ENCODE data around the gene P2RX6. TPM values are rescaled to one million over a fixed set of nuclear protein-coding genes. Genes with fewer than 3 reads are reported as not detected.

P2RX6 gene
- total RNA-seq, 4 donors from 2014 or later = 0.76 to 1.5 (median 1.2) TPM; not detected in 1

- no peaks in the 10 kb centered on the region for H3K9me3 ChIP-seq
- no peaks in the 10 kb centered on the region for H3K4me1 ChIP-seq
- no peak overlapping the region for H3K4me3 ChIP-seq
- H3K27me3 ChIP-seq = no peaks in the 10 kb centered on the region
- H3K27ac ChIP-seq = no peak overlapping the region
- TF ChIP-seq, protein P1, sequence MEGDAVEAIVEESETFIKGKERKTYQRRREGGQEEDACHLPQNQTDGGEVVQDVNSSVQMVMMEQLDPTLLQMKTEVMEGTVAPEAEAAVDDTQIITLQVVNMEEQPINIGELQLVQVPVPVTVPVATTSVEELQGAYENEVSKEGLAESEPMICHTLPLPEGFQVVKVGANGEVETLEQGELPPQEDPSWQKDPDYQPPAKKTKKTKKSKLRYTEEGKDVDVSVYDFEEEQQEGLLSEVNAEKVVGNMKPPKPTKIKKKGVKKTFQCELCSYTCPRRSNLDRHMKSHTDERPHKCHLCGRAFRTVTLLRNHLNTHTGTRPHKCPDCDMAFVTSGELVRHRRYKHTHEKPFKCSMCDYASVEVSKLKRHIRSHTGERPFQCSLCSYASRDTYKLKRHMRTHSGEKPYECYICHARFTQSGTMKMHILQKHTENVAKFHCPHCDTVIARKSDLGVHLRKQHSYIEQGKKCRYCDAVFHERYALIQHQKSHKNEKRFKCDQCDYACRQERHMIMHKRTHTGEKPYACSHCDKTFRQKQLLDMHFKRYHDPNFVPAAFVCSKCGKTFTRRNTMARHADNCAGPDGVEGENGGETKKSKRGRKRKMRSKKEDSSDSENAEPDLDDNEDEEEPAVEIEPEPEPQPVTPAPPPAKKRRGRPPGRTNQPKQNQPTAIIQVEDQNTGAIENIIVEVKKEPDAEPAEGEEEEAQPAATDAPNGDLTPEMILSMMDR (IDR thresholded peaks at IDR 0.05) = no peak
- no peak for TF ChIP-seq POLR2A (IDR thresholded peaks at IDR 0.05)
- no peaks in the 10 kb centered on the region for H3K36me3 ChIP-seq
- intact Hi-C loops (cut with DNase I; ENCODE audit: low total_unique reads) = no loop called here
- DNase-seq = no peak
Measured at GRCh38 chr22:21025763-21026755, 11.1 kb downstream of the P2RX6 start.

DNA sequence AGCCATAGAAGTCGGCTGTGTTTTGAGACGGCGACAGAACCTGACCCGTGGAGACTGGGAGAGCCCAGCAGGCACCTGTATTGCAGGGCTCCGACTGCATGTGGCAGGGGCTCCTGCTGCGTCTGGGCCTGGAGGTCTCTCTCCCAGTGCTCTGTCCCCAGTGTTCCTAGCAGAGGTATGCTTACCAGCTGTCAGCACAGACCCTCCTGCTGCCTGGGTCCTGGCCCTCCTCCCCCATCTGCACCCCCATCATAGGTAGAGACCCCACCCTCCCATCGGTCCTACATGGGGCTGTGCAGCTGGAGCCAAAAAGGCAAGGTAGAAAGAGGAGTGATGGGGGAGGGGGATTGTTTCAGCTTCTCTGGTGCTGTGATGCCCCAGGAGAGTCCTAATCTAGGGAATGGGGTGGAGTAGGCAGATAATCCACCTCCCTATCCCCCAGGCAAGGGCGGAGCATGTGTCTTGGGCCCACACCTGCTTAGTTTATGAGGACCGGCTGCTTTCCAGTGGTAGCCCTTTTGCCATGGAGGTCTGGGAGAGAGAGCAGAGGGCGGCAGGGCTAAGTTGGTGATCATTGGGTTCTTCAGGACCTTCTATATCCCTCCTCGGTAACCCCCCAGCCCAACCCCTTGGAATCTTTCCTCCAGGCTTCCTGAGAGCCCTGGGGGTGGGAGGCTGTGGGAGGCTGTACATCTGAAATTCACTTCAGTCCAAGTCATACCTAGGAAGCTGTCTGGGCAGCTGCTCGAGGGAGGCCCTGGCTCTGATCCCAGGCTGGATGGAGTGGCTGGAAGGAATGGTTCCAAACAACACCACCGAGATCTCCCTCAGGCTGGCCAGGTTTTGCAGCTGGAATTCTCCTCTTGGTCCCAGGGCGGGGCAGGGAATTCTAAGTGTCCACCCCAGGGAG, 12.1 kb downstream of the P2RX6 start:
- intact Hi-C loops (cut with DNase I; ENCODE audit: low total_unique reads) = no loop called here
- H3K27ac ChIP-seq = no peak overlapping the region
- no peaks in the 10 kb centered on the region for H3K9me3 ChIP-seq
- H3K4me3 ChIP-seq = no peak overlapping the region
- no peaks in the 10 kb centered on the region for H3K36me3 ChIP-seq
- DNase-seq = peak in 1 of 2 donors; percentile 37
- peaks cover 0 to 1% of the 10 kb centered on the region in 2 donors for H3K4me1 ChIP-seq
- H3K27me3 ChIP-seq = no peaks in the 10 kb centered on the region
- TF ChIP-seq, protein P1 (IDR thresholded peaks at IDR 0.05) = no peak
- no peak for TF ChIP-seq POLR2A (IDR thresholded peaks at IDR 0.05)

GRCh38 chr22:21028277-21029251, 13.6 kb downstream of the P2RX6 start:
- DNase-seq = no peak

DNA sequence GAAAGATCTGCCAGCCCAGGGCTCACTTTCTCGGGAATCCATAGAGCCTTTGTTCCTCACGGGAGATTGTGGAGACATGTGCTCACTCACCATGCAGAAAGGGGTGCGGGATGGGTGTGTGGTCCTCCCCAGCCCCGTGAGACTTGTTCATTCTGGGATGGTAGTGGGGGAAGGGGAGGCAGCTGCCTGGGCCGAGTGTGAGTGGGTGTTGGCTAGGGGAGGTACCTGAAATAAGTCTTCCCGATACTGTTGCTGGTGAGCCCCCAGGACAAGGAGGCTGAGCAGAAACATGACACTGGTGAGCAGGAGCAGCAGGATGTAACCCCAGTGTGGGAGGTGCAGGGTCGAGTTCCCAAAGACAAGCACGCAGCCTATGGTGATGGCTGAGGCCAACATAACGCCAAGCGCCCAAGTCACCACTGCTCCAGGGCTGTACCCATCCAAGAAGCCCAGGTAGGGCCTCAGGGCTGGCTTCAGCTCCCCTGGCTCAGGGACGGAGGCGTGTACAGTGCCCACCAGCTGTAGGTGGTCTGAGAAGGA, 14.6 kb downstream of the P2RX6 start:
- Histone ChIP-seq H3K27ac (no peak overlapping the region), H3K4me1 (peaks cover 0 to 7% of the 10 kb centered on the region in 2 donors), H3K4me3 (no peak overlapping the region), H3K36me3 (no peaks in the 10 kb centered on the region), H3K27me3 (no peaks in the 10 kb centered on the region), H3K9me3 (no peaks in the 10 kb centered on the region)
- TF ChIP-seq, protein P1 (IDR thresholded peaks at IDR 0.05) = no peak
- TF ChIP-seq POLR2A (IDR thresholded peaks at IDR 0.05) = no peak
- no peak for DNase-seq
- intact Hi-C loops (cut with DNase I; ENCODE audit: low total_unique reads) = no loop called here

More at GRCh38 chr22:21028277-21029251, 13.6 kb downstream of the P2RX6 start:
- no peak overlapping the region for H3K27ac ChIP-seq
- no peaks in the 10 kb centered on the region for H3K36me3 ChIP-seq
- no peaks in the 10 kb centered on the region for H3K9me3 ChIP-seq
- no peak overlapping the region for H3K4me3 ChIP-seq
- no peak for TF ChIP-seq POLR2A (IDR thresholded peaks at IDR 0.05)
- TF ChIP-seq, protein P1 (IDR thresholded peaks at IDR 0.05) = no peak
- H3K4me1 ChIP-seq = peaks cover 0 to 7% of the 10 kb centered on the region in 2 donors
- H3K27me3 ChIP-seq = no peaks in the 10 kb centered on the region
- intact Hi-C loops (cut with DNase I; ENCODE audit: low total_unique reads) = no loop called here

Measured in uterus (tissue), 4 donors.